SW480 (cell line): ENCODE results near the gene FCER2.
A peak's percentile ranks its signal among the peaks of the same experiment; 100 is the strongest.
"Not testable (repeated sequence)": the region's sequence is repeated elsewhere in the genome, so short reads cannot be mapped to it uniquely, and the experiment has no call there.

Source experiments
- DNase-seq: peaks from one replicate; pipeline ENCODE4 v3.0.0-alpha.2; 2016; ENCODE audit warnings: low spot score

Gene FCER2

GRCh38 chr19:7701654-7702457 lies at the start of gene FCER2:
Gene FCER2 (minus strand): TSS chr19:7702131. CDS start chr19:7699760, 2,371 bp downstream.
- DNase-seq: no peak

- DNase-seq: peak; percentile 17
Measured at GRCh38 chr19:7751157-7751783, 49.3 kb upstream of the FCER2 start.

- peak; percentile 28 for DNase-seq
Measured at GRCh38 chr19:7748756-7749155, 46.8 kb upstream of the FCER2 start.

GRCh38 chr19:7748171-7748570 lies 46.2 kb upstream of the FCER2 start:
- DNase-seq: no peak

GRCh38 chr19:7746903-7747884 lies 45.3 kb upstream of the FCER2 start, which contains the start of gene CD209:
Gene CD209 (minus strand): TSS chr19:7747534. CDS start chr19:7747511, 23 bp downstream.
- DNase-seq: no peak

GRCh38 chr19:7746306-7746705 lies 44.4 kb upstream of the FCER2 start:
- not testable (repeated sequence) for DNase-seq

GRCh38 chr19:7744871-7745650 lies 43.1 kb upstream of the FCER2 start:
- no peak for DNase-seq

- DNase-seq: no peak
Measured at GRCh38 chr19:7744199-7744786, 42.4 kb upstream of the FCER2 start.

- DNase-seq: no peak
Measured at GRCh38 chr19:7743425-7743841, 41.5 kb upstream of the FCER2 start.

GRCh38 chr19:7742991-7743390 lies 41.1 kb upstream of the FCER2 start:
- DNase-seq: no peak

GRCh38 chr19:7742575-7742974 lies 40.6 kb upstream of the FCER2 start:
- no peak for DNase-seq

GRCh38 chr19:7740682-7741054 lies 38.7 kb upstream of the FCER2 start:
- DNase-seq: no peak

- no peak for DNase-seq
Measured at GRCh38 chr19:7739801-7740681, 38.1 kb upstream of the FCER2 start.

- no peak for DNase-seq
Measured at GRCh38 chr19:7739211-7739755, 37.4 kb upstream of the FCER2 start.

GRCh38 chr19:7738023-7738422 lies 36.1 kb upstream of the FCER2 start:
- no peak for DNase-seq

GRCh38 chr19:7737215-7737614 lies 35.3 kb upstream of the FCER2 start:
- no peak for DNase-seq

GRCh38 chr19:7736148-7736547 lies 34.2 kb upstream of the FCER2 start:
- no peak for DNase-seq

GRCh38 chr19:7734220-7735203 lies 32.6 kb upstream of the FCER2 start:
- no peak for DNase-seq

- no peak for DNase-seq
Measured at GRCh38 chr19:7733376-7733775, 31.4 kb upstream of the FCER2 start.
